HG03442 (cell line): ENCODE data around the gene PROSER3.
"Not testable (repeated sequence)": the region's sequence is repeated elsewhere in the genome, so short reads cannot be mapped to it uniquely, and the experiment has no call there.

Experiments used
- ATAC-seq: cut with Tn5 transposase; IDR thresholded peaks from one replicate; pipeline ENCODE4 v1.9.1; 2021; ENCODE audit warnings: mild to moderate bottlenecking, moderate library complexity; ENCODE audit not compliant: unreplicated experiment

PROSER3 gene

DNA sequence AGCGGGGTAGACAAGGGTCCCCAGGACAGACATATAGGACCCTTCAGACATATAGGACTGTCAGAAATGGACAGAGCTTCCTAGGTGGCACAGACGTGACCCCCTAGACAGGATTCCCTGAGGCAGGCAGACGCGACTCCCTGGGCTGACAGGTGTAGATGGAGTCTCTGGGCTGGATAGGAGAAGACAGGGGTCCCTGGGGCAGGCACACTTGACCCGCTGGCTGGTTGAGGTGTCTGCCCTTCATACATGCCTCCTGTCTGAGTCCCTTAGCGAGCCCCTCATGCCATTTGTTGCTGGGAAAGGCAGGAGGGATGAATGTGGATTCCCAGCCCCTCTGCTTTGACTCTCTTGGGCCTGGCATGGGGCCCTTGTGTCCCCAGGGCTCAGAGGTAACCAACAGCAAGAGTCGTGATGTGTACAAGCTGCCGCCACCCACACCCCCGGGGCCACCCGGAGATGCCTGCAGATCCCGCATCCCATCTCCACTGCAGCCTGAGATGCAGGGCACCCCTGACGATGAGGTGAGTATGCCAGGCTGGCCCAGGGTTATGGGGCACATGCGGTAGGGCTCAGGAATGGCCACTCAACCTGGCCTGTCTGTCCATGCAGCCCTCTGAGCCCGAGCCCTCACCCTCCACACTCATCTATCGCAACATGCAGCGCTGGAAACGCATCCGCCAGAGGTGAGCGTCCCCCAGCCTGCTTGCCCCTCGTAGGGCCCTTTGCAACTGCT lies 4.2 kb upstream of the PROSER3 start:
- no peak for ATAC-seq

- ATAC-seq, result no peak
Observed at GRCh38 chr19:35754370-35755130, 3.4 kb upstream of the PROSER3 start.

DNA sequence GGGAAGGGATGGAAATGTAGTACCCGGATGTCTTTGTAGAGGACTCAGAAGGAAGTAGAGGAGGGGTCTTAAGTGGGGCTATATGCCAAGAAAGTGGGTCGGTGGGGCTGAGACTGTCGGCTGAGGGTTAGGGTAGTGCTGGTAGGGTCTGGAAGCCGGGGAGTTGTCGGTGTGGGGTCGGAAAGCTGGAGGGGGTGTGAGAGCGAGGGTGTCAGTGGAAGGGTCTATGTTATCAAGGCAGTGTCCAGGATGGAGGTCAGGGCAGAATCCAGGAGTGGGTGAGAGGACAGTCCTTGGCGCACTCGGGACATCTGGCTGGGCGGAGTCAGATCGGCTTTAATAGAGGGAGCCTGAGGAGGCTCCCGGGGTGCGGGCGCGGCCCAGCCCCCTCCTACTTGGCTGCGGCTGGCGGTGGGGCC lies 2.8 kb upstream of the PROSER3 start:
- no peak for ATAC-seq

GRCh38 chr19:35755550-35756376 lies 2.2 kb upstream of the PROSER3 start:
- ATAC-seq, result no peak

DNA sequence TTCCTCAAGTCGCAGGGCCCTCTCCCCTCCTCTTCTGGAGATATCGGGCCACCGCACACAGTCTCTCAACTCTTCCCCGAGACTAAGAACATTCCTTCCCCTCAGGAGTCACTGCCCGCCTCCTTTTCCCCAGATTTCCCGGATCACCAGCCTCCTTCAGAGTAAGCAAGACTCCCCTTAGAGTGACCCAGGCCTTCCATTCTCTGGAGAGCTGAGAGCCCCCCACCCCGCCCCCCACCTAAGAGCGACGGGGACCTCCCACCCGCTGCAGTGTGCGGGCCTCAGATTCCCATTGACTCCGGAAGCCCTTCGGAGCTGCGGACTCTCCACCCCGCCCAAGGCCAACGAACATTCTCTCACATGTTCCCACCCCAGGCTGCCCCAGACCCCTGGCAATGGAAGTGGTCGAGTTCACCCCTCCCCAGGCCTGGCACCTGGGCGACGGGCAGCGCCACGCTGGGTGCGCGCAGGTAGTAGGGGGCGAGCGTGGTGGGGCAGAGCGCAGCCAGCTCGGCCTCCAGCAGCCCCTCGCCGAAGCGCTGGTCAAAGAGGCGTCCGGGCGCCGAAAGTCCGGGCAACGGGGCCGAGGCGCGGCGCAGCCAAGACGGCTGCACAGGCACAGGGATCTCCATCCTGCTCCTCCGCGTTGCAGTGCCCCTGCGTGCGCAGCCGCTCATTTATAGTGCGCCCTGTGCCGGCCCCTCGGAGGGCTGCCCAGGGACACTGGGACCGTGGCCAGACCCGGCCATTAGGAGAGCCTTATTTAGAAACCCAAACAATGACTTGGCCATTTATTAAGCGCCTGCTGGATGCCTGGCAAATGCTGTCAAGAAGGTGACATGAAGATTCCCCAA lies 1.4 kb upstream of the PROSER3 start, which contains the start of gene HSPB6:
Gene HSPB6, minus strand, starts transcription at position 653 of the 854 bp plus-strand sequence. Its CDS starts 21 bp downstream, at position 632.
- ATAC-seq, result no peak

GRCh38 chr19:35757231-35757748 lies 686 bp upstream of the PROSER3 start:
- no peak for ATAC-seq

GRCh38 chr19:35759697-35760096 lies 1.7 kb downstream of the PROSER3 start:
- no peak for ATAC-seq

DNA sequence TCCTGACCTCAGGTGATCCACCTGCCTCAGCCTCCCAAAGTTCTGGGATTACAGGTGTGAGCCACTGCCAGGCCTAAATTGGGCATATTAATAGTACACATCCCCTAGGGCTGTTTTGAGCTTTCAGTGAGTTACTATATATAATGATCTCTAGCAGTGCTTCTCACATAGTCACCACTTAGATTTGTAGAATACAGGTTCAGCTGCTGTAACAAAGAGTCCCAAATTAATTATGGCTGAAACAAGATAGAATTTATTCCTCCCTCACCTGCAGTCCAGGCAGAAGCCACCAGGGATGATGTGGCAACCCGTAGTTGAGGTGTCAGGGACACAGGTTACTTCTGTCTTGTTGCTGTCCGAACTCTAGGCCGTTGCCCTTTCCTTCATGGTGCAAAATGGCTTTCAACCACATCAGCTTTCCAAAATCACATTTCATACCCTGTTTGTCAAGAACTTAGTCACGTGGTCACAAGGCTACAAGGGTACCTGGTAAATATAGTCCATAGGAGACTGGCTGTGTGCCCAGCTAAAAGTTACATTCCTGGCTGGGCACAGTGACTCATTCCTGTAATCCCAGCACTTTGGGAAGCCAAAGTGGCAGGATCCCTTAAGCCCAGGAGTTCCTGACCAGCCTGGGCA lies 2.9 kb downstream of the PROSER3 start:
- no peak for ATAC-seq

DNA sequence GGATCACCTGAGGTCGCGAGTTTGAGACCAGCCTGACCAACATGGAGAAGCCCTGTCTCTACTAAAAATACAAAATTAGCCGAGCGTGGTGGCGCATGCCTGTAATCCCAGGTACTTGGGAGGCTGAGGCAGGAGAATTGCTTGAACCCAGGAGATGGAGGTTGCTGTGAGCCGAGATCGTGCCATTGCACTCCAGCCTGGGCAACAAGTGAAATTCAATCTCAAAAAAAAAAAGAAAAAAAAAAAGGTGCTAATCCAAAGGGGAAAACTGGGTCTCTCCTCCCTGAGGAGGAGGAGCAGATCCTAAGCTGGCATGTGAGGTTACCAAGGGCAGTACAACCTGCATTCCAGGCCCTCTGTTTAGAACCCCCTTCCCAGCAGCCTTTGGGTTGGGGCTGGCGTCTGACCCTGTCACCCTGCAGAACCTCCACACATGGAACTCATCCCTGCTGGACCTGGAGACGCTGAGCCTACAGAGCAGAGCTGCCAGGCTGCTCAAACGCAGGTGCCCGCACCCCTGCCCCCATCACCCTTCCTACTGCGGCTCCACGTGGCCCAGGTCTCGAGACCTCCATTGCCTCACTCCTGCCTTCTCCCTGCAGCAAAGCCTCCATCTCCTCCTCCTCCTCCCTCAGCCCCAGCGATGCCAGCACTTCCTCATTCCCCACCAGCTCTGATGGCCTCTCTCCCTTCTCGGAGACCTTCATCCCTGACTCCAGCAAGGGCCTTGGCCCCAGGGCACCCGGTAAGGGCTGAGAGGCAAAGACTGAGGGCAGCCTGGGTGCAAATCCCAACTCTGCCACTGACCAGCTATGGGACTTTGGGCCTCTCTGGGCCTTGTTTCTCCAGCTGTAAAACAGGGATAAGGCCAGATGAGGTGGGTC lies 6.7 kb downstream of the PROSER3 start:
- ATAC-seq, result no peak

DNA sequence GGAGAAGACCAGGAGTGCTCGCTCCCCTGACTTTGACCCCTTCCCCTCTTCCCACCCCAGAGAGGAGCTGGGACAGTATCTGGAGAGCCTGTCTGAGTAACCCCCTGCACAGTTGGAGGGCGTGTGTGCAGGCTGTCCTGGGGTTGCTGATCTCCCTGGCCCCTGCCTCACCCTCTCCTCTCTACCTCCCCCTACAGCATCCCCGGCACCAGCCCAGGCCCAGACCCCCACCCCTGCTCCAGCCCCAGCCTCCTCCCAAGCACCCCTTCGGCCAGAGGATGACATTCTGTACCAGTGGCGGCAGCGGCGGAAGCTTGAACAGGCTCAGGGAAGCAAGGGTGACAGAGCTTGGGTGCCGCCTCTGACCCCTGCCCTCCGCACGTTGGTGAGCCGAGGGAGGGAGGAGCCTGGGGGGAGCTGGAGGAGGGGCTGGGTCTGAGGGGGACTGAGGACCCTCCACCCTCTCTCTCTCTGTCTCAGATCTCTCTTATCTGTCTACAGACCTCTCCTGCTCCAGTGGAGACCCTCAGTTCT lies 8.7 kb downstream of the PROSER3 start:
- ATAC-seq, result no peak

DNA sequence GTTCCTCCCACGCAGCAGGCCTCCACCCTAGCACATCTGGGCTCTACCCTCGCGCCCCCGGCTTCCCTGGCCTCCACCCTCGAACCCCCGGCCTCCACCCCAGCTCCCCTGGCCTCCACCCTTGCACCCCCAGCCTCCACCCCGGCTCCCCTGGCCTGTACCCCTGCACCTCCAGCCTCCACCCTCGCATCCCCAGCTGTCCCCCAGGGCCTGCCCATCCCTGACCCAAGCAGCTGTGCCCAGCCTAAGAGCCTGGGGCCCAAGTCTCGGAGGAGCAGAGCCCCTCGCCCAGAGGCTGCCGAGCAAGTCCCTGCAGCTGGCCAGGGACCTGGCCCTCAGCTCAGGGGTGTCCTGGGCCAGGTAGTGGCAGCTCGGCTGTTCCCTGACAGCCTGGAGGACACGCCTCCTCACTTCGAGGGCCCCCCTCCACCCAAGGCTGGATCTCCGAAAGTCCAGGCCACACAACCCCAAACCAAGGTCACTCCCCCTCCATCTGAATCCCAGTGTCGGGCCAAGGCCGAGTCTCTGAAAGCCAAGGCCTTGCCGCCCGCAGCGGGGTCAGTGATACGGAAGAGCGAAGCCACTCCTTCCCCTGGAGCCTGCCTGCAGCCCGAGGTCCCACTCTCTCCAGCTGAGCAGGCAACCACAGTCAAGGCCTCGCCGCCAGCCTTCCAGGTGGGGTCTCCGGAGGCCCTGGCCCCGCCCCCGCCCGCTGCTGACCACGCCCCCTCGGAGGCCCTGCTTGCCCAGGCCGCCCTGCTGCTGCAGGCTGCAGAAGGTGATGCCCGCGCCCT lies 9.5 kb downstream of the PROSER3 start:
- no peak for ATAC-seq

GRCh38 chr19:35768082-35768421 lies 10.1 kb downstream of the PROSER3 start:
- no peak for ATAC-seq

DNA sequence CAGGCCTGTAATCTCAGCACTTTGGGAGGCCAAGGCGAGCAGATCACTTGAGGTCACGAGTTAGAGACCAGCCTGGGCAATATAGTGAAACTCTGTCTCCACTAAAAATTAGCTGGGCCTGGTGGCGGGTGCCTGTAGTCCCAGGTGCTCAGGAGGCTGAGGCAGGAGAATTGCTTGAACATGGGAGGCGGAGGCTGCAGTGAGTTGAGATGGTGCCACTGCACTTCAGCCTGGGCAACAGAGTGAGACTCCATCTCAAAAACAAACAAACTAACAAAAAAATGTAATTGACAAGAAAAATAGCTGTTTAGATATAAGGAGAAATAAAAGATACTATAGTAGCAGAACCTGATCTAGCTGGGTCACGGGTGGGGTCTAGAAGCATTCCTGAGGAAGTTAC lies 14.4 kb downstream of the PROSER3 start:
- not testable (repeated sequence) for ATAC-seq

GRCh38 chr19:35773020-35773806 lies 15.2 kb downstream of the PROSER3 start:
- no peak for ATAC-seq

DNA sequence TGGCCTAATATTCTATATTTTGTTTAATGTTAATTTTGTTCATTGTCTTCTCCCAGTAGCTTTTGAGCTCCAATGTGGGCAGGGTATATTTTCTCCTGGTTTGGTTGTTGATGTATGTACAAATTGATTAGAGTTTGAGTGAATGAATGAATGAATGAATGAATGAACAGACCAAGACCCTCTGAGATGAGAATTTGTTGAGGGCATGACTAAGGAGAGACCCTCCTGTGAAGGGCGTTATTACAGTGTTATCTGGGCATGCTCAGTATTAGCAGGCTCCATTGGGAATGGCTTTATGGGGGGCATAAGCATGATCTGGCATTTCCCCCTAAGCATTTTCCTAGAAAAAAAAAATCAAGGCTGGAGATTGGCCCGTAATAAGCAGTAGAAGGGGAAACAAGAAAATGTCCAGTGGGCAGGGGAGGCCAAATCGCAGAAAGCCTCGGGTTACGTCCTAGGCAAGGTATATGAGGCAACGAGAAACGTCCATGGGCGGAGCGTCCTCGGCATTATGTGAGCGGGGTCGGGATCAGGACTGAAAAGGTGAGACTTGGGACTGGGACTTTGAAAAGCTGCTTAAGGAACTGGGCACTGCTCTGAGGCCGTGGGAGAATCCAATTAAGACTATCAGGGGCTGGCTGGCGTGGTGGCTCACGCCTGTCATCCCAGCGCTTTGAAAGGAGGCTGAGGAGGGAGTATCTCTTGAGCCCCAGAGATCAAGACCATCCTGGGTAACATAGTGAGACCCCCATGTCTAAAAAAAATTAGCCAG lies 16.5 kb downstream of the PROSER3 start:
- no peak for ATAC-seq

DNA sequence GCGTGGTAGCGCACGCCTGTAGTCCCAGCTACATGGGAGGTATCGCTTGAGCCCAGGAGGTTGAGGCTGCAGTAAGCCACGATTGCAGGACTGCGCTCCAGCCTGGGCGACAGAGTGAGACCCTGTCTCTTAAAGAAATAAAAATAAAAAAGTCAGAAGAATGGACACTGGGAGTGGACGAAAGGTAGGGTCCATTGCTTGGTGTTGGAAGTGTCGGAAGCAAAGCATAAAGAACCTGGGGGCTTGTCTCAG lies 17.0 kb downstream of the PROSER3 start:
- ATAC-seq, result no peak
